ENCODE results near the gene SEC14L3.

SEC14L3 gene

GRCh38 chr22:30471616-30472318 lies at the start of gene SEC14L3:
SEC14L3 (minus strand) TSS chr22:30472017; CDS start chr22:30471958, 59 bp downstream.
- no peak for DNase-seq
- in situ Hi-C loops (cut with MboI; ENCODE audit: low pct_unique_long_range_greater_than_20kb, low sequenced_read_pairs) = no loop called here

- in situ Hi-C loops (cut with MboI; ENCODE audit: low pct_unique_long_range_greater_than_20kb, low sequenced_read_pairs) = no loop called here
- DNase-seq = no peak
These were observed 48.1 kb upstream of the SEC14L3 start for GRCh38 chr22:30519842-30520425.

GRCh38 chr22:30516731-30517130 lies 44.9 kb upstream of the SEC14L3 start:
- in situ Hi-C loops (cut with MboI; ENCODE audit: low pct_unique_long_range_greater_than_20kb, low sequenced_read_pairs) = no loop called here
- no peak for DNase-seq

GRCh38 chr22:30516273-30516672 lies 44.5 kb upstream of the SEC14L3 start:
- no peak for DNase-seq
- in situ Hi-C loops (cut with MboI; ENCODE audit: low pct_unique_long_range_greater_than_20kb, low sequenced_read_pairs) = no loop called here

- in situ Hi-C loops (cut with MboI; ENCODE audit: low pct_unique_long_range_greater_than_20kb, low sequenced_read_pairs) = no loop called here
- no peak for DNase-seq
These were observed 42.4 kb upstream of the SEC14L3 start for GRCh38 chr22:30514252-30514651.

- DNase-seq = no peak
- in situ Hi-C loops (cut with MboI; ENCODE audit: low pct_unique_long_range_greater_than_20kb, low sequenced_read_pairs) = no loop called here
These were observed 41.6 kb upstream of the SEC14L3 start for GRCh38 chr22:30513462-30513861.

- in situ Hi-C loops (cut with MboI; ENCODE audit: low pct_unique_long_range_greater_than_20kb, low sequenced_read_pairs) = no loop called here
- DNase-seq = no peak
These were observed 40.1 kb upstream of the SEC14L3 start for GRCh38 chr22:30511911-30512310.

GRCh38 chr22:30511109-30511508 lies 39.3 kb upstream of the SEC14L3 start:
- in situ Hi-C loops (cut with MboI; ENCODE audit: low pct_unique_long_range_greater_than_20kb, low sequenced_read_pairs) = no loop called here

GRCh38 chr22:30508216-30508615 lies 36.4 kb upstream of the SEC14L3 start:
- no peak for DNase-seq
- in situ Hi-C loops (cut with MboI; ENCODE audit: low pct_unique_long_range_greater_than_20kb, low sequenced_read_pairs) = no loop called here

More at GRCh38 chr22:30511109-30511508, 39.3 kb upstream of the SEC14L3 start:
- DNase-seq = no peak

- in situ Hi-C loops (cut with MboI; ENCODE audit: low pct_unique_long_range_greater_than_20kb, low sequenced_read_pairs) = no loop called here
- no peak for DNase-seq
These were observed 35.9 kb upstream of the SEC14L3 start for GRCh38 chr22:30507670-30508069.

- in situ Hi-C loops (cut with MboI; ENCODE audit: low pct_unique_long_range_greater_than_20kb, low sequenced_read_pairs) = no loop called here
- DNase-seq = no peak
These were observed 34.7 kb upstream of the SEC14L3 start for GRCh38 chr22:30506507-30506968.

GRCh38 chr22:30503551-30503950 lies 31.7 kb upstream of the SEC14L3 start:
- in situ Hi-C loops (cut with MboI; ENCODE audit: low pct_unique_long_range_greater_than_20kb, low sequenced_read_pairs) = no loop called here
- no peak for DNase-seq

- DNase-seq = no peak
- in situ Hi-C loops (cut with MboI; ENCODE audit: low pct_unique_long_range_greater_than_20kb, low sequenced_read_pairs) = no loop called here
These were observed 31.1 kb upstream of the SEC14L3 start for GRCh38 chr22:30502911-30503310.

GRCh38 chr22:30502153-30502552 lies 30.3 kb upstream of the SEC14L3 start:
- in situ Hi-C loops (cut with MboI; ENCODE audit: low pct_unique_long_range_greater_than_20kb, low sequenced_read_pairs) = no loop called here
- DNase-seq = no peak

GRCh38 chr22:30500628-30501027 lies 28.8 kb upstream of the SEC14L3 start:
- in situ Hi-C loops (cut with MboI; ENCODE audit: low pct_unique_long_range_greater_than_20kb, low sequenced_read_pairs) = no loop called here

GRCh38 chr22:30497466-30498150 lies 25.8 kb upstream of the SEC14L3 start:
- in situ Hi-C loops (cut with MboI; ENCODE audit: low pct_unique_long_range_greater_than_20kb, low sequenced_read_pairs) = no loop called here
- no peak for DNase-seq

More at GRCh38 chr22:30500628-30501027, 28.8 kb upstream of the SEC14L3 start:
- DNase-seq = no peak

- in situ Hi-C loops (cut with MboI; ENCODE audit: low pct_unique_long_range_greater_than_20kb, low sequenced_read_pairs) = no loop called here
- DNase-seq = no peak
These were observed 23.4 kb upstream of the SEC14L3 start for GRCh38 chr22:30495041-30495784.

- no peak for DNase-seq
These were observed 20.3 kb upstream of the SEC14L3 start for GRCh38 chr22:30492144-30492543.

GRCh38 chr22:30491381-30491780 lies 19.6 kb upstream of the SEC14L3 start:
- in situ Hi-C loops (cut with MboI; ENCODE audit: low pct_unique_long_range_greater_than_20kb, low sequenced_read_pairs) = no loop called here
- DNase-seq = no peak

More at GRCh38 chr22:30492144-30492543, 20.3 kb upstream of the SEC14L3 start:
- in situ Hi-C loops (cut with MboI; ENCODE audit: low pct_unique_long_range_greater_than_20kb, low sequenced_read_pairs) = no loop called here

All from KBM-7 (cell line).